SU-DHL-6 (cell line): Measurements from ENCODE around the gene ESYT2.

ENCODE experiments used
- CTCF ChIP-seq: fragments of 200-600 bp; sonication (generic); IDR thresholded peaks from one replicate; pipeline ENCODE4 v1.5.1; 2017; ENCODE audit warnings: antibody characterized with exemption, mild to moderate bottlenecking, low read length, moderate library complexity; ENCODE audit not compliant: insufficient read depth, poor library complexity, severe bottlenecking
- EZH2phosphoT487 ChIP-seq: fragments of 200-600 bp; sonication (generic), shearing (Covaris generic); conservative IDR thresholded peaks from 2 replicates; pipeline ENCODE4 v1.6.1; 2018; ENCODE audit warnings: mild to moderate bottlenecking, antibody characterized with exemption, low read length, moderate library complexity, mixed read lengths

GRCh38 chr7:158733220-158733519, 96.1 kb downstream of the ESYT2 start:
- TF ChIP-seq CTCF, result no peak
- no peak for TF ChIP-seq EZH2phosphoT487
